IPS-18a (cell line): ENCODE data around the gene NEK9.

Experiments used
- H3K27ac ChIP-seq: one replicate; pipeline ENCODE4 v1.5.1; 2013; ENCODE audit warnings: low read length
- H3K27me3 ChIP-seq: one replicate; pipeline ENCODE4 v1.6.1; 2013; ENCODE audit warnings: mild to moderate bottlenecking, low read length; ENCODE audit not compliant: control insufficient read depth, insufficient read depth
- H3K36me3 ChIP-seq: one replicate; pipeline ENCODE4 v1.6.1; 2013; ENCODE audit warnings: low read depth, low read length; ENCODE audit not compliant: control insufficient read depth
- H3K4me1 ChIP-seq: one replicate; pipeline ENCODE4 v1.6.1; 2013; ENCODE audit warnings: low read depth, low read length; ENCODE audit not compliant: control insufficient read depth
- H3K4me3 ChIP-seq: one replicate; pipeline ENCODE4 v1.5.1; 2013; ENCODE audit warnings: low read length
- H3K9ac ChIP-seq: one replicate; pipeline ENCODE4 v1.6.1; 2013; ENCODE audit warnings: mild to moderate bottlenecking, low read length, moderate library complexity
- H3K9me3 ChIP-seq: one replicate; pipeline ENCODE4 v1.6.1; 2013; ENCODE audit warnings: low read depth, low read length; ENCODE audit not compliant: control insufficient read depth

Gene NEK9

GRCh38 chr14:75060420-75060819, 66.4 kb downstream of the NEK9 start:
- Histone ChIP-seq H3K9ac (no peak overlapping the region), H3K36me3 (peaks cover 7% of the 10 kb centered on the region), H3K27ac (no peak overlapping the region), H3K27me3 (no peaks in the 10 kb centered on the region), H3K9me3 (no peaks in the 10 kb centered on the region), H3K4me3 (no peak overlapping the region), H3K4me1 (no peaks in the 10 kb centered on the region)

- H3K9ac ChIP-seq: no peak overlapping the region
- H3K27ac ChIP-seq: no peak overlapping the region
- H3K4me1 ChIP-seq: no peaks in the 10 kb centered on the region
- H3K27me3 ChIP-seq: no peaks in the 10 kb centered on the region
- H3K9me3 ChIP-seq: no peaks in the 10 kb centered on the region
- no peak overlapping the region for H3K4me3 ChIP-seq
- H3K36me3 ChIP-seq: peaks cover 7% of the 10 kb centered on the region
Observed at GRCh38 chr14:75059642-75060041, 67.2 kb downstream of the NEK9 start.

DNA sequence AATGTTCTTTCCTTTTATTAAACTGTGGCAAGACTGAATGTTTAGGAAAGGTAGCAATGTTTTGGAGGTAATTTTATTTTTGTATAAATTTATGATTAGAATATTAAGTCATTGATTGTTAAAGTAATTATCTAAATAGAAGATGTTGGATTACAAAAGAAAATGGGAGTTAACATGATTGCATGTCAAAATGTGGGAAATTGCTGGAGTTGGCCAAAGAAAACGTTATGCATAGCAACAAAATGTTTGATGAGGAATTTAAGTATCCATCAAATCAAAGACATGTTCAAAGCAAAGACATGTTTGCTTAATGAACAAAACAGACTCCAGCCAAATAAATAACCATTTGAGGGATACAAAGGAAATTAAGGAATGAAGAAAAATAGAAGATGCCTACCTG, 72.4 kb downstream of the NEK9 start:
- H3K27me3 ChIP-seq: no peaks in the 10 kb centered on the region
- no peaks in the 10 kb centered on the region for H3K9me3 ChIP-seq
- no peak overlapping the region for H3K4me3 ChIP-seq
- H3K4me1 ChIP-seq: no peaks in the 10 kb centered on the region
- no peak overlapping the region for H3K9ac ChIP-seq
- no peaks in the 10 kb centered on the region for H3K36me3 ChIP-seq
- no peak overlapping the region for H3K27ac ChIP-seq

DNA sequence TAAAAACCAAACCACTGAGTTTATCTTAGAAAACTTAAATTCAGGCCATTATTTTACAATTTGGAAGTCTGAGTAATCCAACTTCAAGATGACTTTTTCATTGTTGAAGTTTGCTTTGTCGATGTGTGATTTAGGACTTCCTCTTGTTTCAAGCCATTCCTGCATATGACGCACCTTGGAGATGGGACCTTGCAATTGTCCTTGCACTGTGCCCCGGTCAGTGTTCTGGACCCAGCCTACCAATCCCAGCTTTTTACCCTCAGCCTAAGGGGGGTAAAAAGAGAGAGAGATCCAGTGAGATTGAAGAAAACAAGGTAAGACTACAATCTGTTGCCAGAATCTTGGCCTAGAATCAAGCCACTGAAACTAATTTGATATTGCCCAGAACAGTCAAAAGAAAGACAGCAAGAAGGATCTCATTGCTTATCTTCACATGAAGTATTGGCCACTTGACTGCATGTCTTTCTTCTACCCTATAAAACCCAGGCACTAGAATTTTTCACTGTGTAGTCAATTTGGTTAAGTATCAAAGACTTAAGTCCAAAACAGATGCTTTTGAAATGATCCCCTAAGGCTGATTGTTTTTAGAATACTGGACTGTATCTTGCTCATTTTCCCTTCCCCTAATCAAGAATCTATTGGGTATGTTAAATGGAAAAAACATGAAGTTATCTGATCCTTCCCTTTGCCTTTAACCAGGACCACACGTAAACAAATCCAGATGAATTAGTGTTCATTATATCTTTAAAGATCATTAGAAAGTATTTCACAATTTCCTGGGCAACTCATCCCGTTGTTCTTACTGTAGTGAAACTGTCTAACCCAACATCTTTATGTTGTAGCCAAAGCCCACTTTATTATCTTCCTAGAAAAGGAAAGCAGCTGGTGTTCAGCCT, 73.2 kb downstream of the NEK9 start:
- Histone ChIP-seq H3K4me3 (no peak overlapping the region), H3K9me3 (no peaks in the 10 kb centered on the region), H3K27ac (no peak overlapping the region), H3K4me1 (no peaks in the 10 kb centered on the region), H3K9ac (no peak overlapping the region), H3K27me3 (no peaks in the 10 kb centered on the region), H3K36me3 (no peaks in the 10 kb centered on the region)

DNA sequence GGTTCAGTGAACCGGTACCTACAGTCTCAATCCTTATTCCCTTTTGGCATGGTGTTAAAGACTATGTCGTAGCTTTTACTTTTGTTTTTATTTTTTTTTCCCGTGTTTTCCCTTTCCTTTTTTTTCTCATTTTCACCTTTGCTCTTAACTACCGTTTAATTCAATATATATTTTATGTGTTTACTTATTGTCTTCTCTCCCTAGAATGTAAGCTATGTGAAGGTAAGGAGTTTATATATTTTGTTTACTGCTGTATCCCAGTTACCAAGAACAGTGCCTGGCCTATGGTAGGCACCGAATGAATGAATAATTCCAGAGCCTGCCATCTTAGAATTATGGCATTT, 75.3 kb downstream of the NEK9 start:
- Histone ChIP-seq H3K4me1 (no peaks in the 10 kb centered on the region), H3K36me3 (no peaks in the 10 kb centered on the region), H3K4me3 (peak overlapping the region; percentile 67), H3K9me3 (no peaks in the 10 kb centered on the region), H3K27ac (no peak overlapping the region), H3K27me3 (no peaks in the 10 kb centered on the region), H3K9ac (peak overlapping the region; percentile 86)

DNA sequence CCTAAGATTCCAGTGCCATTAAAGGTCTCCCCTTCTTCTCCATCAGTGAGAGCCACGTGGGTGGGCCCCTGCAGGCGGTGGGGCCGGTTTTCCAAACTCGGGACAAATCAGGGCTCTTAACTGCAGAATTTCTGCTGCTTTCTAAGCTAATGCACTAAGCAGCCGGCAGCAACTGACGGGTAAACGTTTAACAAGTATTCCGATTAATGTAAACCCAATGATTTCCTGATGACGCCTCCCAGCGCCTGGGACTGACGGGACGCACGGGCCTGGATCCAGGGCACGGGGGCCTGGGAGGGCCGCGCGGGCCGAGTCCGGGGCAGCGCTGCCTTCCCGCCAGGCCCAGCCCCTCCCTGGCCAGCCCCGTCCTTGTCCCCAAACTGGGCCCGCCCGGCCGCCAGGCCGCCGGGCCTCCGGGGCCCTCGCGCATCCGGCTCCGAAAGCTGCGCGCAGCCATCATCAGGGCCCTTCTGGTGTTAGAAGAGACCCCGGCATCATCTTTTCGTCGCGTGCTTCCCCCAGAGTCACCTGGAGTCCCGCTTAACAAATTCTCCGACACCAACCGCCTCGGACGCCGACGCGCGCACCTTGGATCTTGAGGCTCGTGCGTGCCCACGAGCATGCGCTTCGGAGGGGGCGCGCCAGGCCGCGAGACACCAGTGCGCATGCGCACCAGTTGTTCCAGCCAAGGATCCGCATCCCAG, 75.8 kb downstream of the NEK9 start, which contains the start of gene MLH3:
TSS of gene MLH3 (minus strand) at position 616 of the 704 bp plus-strand sequence. CDS start 1,812 bp downstream, outside the sequence.
- peak within 1 kb of the TSS; percentile 62 for H3K27ac ChIP-seq
- no peaks in the 10 kb centered on the region for H3K4me1 ChIP-seq
- no peaks in the 10 kb centered on the region for H3K9me3 ChIP-seq
- H3K4me3 ChIP-seq: peak within 1 kb of the TSS; percentile 67
- no peaks in the 10 kb centered on the region for H3K27me3 ChIP-seq
- H3K36me3 ChIP-seq: no peaks in the 10 kb centered on the region
- H3K9ac ChIP-seq: peak within 1 kb of the TSS; percentile 86

- Histone ChIP-seq H3K4me1 (no peaks in the 10 kb centered on the region), H3K9ac (no peak overlapping the region), H3K36me3 (no peaks in the 10 kb centered on the region), H3K27ac (no peak overlapping the region), H3K9me3 (no peaks in the 10 kb centered on the region), H3K4me3 (no peak overlapping the region), H3K27me3 (no peaks in the 10 kb centered on the region)
Observed at GRCh38 chr14:75049731-75050201, 77.1 kb downstream of the NEK9 start.

GRCh38 chr14:75049136-75049535, 77.7 kb downstream of the NEK9 start:
- no peak overlapping the region for H3K9ac ChIP-seq
- no peak overlapping the region for H3K4me3 ChIP-seq
- H3K36me3 ChIP-seq: no peaks in the 10 kb centered on the region
- no peak overlapping the region for H3K27ac ChIP-seq
- no peaks in the 10 kb centered on the region for H3K27me3 ChIP-seq
- no peaks in the 10 kb centered on the region for H3K4me1 ChIP-seq
- no peaks in the 10 kb centered on the region for H3K9me3 ChIP-seq

GRCh38 chr14:75048101-75048500, 78.7 kb downstream of the NEK9 start:
- no peak overlapping the region for H3K27ac ChIP-seq
- H3K9me3 ChIP-seq: no peaks in the 10 kb centered on the region
- H3K36me3 ChIP-seq: no peaks in the 10 kb centered on the region
- H3K27me3 ChIP-seq: no peaks in the 10 kb centered on the region
- no peaks in the 10 kb centered on the region for H3K4me1 ChIP-seq
- no peak overlapping the region for H3K9ac ChIP-seq
- H3K4me3 ChIP-seq: no peak overlapping the region

DNA sequence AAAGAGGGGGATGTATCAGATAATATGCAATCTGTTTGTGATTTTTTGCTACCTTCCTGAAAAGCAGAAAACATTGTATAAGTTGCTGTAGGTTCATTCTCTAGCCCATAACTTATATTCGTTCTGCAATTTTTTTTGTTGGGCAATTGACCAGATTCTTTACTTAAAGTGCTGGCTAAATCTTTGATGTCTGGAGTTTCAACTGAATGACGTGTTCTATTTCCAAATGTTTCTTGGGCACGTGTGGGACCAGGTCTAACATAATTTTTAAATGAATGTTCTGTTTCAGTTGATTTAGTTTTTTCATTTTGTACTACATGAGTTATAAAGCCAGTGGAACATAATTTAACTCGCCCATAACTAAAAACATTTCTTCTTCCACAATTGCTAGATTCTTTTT, 79.3 kb downstream of the NEK9 start:
- no peaks in the 10 kb centered on the region for H3K27me3 ChIP-seq
- no peaks in the 10 kb centered on the region for H3K36me3 ChIP-seq
- no peaks in the 10 kb centered on the region for H3K4me1 ChIP-seq
- H3K9me3 ChIP-seq: no peaks in the 10 kb centered on the region
- no peak overlapping the region for H3K27ac ChIP-seq
- no peak overlapping the region for H3K9ac ChIP-seq
- no peak overlapping the region for H3K4me3 ChIP-seq

DNA sequence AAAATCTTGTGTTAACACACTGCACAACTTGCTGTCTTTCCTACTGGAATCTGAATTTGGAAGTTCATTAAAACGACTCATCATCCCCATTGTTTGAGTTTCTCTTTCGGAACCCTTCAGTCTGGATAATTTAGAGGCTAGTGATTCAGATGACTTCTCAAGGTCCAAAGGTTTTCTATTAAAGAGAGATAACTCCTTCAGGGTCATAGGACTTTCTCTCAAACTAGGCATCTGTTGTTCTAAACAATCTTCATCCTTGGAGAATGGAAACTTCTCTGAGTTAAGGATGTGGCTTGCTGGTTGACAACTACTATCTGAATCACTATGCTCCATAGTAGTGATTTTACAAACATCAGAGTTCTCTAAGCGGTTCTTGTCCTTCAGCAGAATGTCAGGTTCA, 79.9 kb downstream of the NEK9 start:
- H3K36me3 ChIP-seq: peaks cover 3% of the 10 kb centered on the region
- H3K4me1 ChIP-seq: no peaks in the 10 kb centered on the region
- no peaks in the 10 kb centered on the region for H3K9me3 ChIP-seq
- H3K9ac ChIP-seq: no peak overlapping the region
- H3K27me3 ChIP-seq: no peaks in the 10 kb centered on the region
- no peak overlapping the region for H3K27ac ChIP-seq
- no peak overlapping the region for H3K4me3 ChIP-seq
